ENCODE measurements around the gene P3H3. TPM values are rescaled to one million over a fixed set of nuclear protein-coding genes. Genes with fewer than 3 reads are reported as not detected.

P3H3 gene
- total and polyA plus RNA-seq, 2 of the 4 experiments (the other 2 are of a cell fraction), result 27.8 to 83.9 TPM

GRCh38 chr12:6858799-6859198 lies 30.6 kb downstream of the P3H3 start:
- dilution Hi-C loops (cut with HindIII; ENCODE audit: low sequenced_read_pairs, unreplicated experiment) (no loop called here), intact Hi-C loops (cut with micrococcal nuclease) (no loop called here), in situ Hi-C loops (cut with MboI; ENCODE audit: low sequenced_read_pairs) (no loop called here)
- Histone ChIP-seq H2BK120ac (ENCODE audit: low read depth, low read length) (no peak overlapping the region), H3K9ac (ENCODE audit: low read depth, low read length) (no peak overlapping the region), H3K18ac (ENCODE audit: low read depth, low read length) (no peak overlapping the region), H3K36me3 (ENCODE audit: control insufficient read depth, insufficient read depth, low read length) (peaks cover 76% of the 10 kb centered on the region), H3K56ac (ENCODE audit: extremely low read depth, insufficient read depth, low read length) (no peak overlapping the region), H3K9me3 (ENCODE audit: control insufficient read depth, insufficient read depth, low read length) (no peaks in the 10 kb centered on the region), H2BK15ac (ENCODE audit: low read depth, low read length) (no peak overlapping the region), H4K91ac (ENCODE audit: insufficient read depth, low read depth, low read length) (no peak overlapping the region), H3K4ac (ENCODE audit: low read depth, low read length) (no peak overlapping the region), H4K5ac (ENCODE audit: low read depth, low read length) (no peak overlapping the region), H3K23ac (ENCODE audit: low read depth, low read length) (no peak overlapping the region), H3K27me3 (ENCODE audit: control insufficient read depth, insufficient read depth, low read length) (no peaks in the 10 kb centered on the region), H3K4me3 (ENCODE audit: insufficient read depth, low read depth, low read length) (no peak overlapping the region), H2AFZ (replicated peaks; ENCODE audit: low read length, poor library complexity) (no peak overlapping the region), H2BK20ac (ENCODE audit: low read depth, low read length) (no peak overlapping the region), H3K27ac (ENCODE audit: insufficient read depth, low read length) (no peak overlapping the region), H2BK5ac (ENCODE audit: low read depth, low read length, poor library complexity, severe bottlenecking) (no peak overlapping the region), H4K20me1 (ENCODE audit: insufficient read depth, low read length) (peaks cover 3% of the 10 kb centered on the region; the same call in 1 of the 2 replicates), H3K9me1 (ENCODE audit: insufficient read depth, low read length) (no peaks in the 10 kb centered on the region), H4K8ac (ENCODE audit: low read depth in 2 of 2, low read length in 2 of 2) (no peak overlapping the region), H3K4me1 (ENCODE audit: control insufficient read depth, insufficient read depth, low read length) (peaks cover 3% of the 10 kb centered on the region; the same call in 1 of the 2 replicates), H2AK9ac (replicated peaks; ENCODE audit: low read depth, low read length, poor library complexity) (no peak overlapping the region), H2AK5ac (ENCODE audit: low read depth, low read length) (no peak overlapping the region), H3K4me2 (ENCODE audit: low read depth, low read length) (no peak overlapping the region), H3K14ac (replicated peaks; ENCODE audit: low read depth, low read length) (no peak overlapping the region), H3K79me1 (ENCODE audit: low read depth in 1 of 2, low read length in 2 of 2) (peaks cover 13 to 37% of the 10 kb centered on the region in 2 experiments)
- WGBS, 2 experiments (ENCODE audit: extremely low coverage in 2 of 2, insufficient read length in 1 of 2), result no CpG with 5 or more reads among the region's 2 CpGs
- BruUV-seq (replicated peaks), result no TSS peak
- TF ChIP-seq USF2 (IDR thresholded peaks at IDR 0.05; ENCODE audit: low read depth, low read length) (no peak), CTCF (conservative IDR thresholded peaks at IDR 0.05; ENCODE audit: low read depth, low read length) (no peak), CEBPB (IDR thresholded peaks at IDR 0.05; ENCODE audit: low read depth, low read length) (no peak)
- POLR2A ChIA-PET (ENCODE audit: unreplicated experiment), result no interaction called here
- CTCF ChIA-PET, result no interaction called here
- ATAC-seq (ENCODE audit: low read depth), result no peak
- no peak for DNase-seq
